HG02885 (cell line): ENCODE results near the gene IL4R.
"Not testable (repeated sequence)": the region's sequence is repeated elsewhere in the genome, so short reads cannot be mapped to it uniquely, and the experiment has no call there.

ENCODE experiments used
- ATAC-seq: cut with Tn5 transposase; IDR thresholded peaks from one replicate; pipeline ENCODE4 v1.9.1; 2021; ENCODE audit warnings: mild to moderate bottlenecking; ENCODE audit not compliant: unreplicated experiment, poor library complexity

The IL4R gene

DNA sequence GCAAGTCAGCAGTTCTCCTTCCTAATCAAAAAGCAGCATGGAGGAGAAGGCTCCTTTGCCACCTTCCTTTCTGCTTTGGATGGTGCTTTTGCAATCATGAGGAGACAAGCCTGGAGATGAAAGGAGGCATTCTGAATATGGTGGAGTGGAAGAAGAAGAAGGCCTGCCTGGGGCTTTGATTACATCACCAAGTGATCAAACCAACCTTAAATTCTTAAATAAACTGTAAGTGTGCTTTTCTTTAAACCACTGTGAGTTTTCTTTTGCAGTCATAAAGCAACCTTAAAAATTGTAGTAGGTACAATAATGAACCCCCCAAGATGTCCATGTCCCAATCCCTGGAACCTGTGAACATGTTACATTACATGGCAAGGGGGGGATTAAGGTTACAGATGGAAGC is 56.5 kb downstream of the IL4R start:
- ATAC-seq: no peak

DNA sequence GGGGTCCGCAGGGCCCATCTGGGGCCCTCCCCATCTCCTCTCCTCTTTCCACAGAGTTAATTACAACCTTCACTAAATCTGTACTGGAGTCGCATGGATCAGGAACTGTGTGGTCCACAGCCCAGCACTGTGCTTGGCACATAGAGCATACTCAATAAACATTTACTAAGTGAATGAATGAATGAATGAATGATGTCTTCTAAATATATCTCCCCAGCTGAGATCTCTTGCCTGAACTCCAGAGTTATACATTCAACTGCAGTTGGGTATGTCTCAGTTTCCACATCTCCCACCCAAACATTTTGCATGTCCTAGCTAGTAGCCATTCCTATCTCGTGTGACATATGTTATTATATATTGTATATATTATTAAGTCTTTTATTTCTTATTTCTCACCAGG is 59.5 kb downstream of the IL4R start:
- no peak for ATAC-seq

DNA sequence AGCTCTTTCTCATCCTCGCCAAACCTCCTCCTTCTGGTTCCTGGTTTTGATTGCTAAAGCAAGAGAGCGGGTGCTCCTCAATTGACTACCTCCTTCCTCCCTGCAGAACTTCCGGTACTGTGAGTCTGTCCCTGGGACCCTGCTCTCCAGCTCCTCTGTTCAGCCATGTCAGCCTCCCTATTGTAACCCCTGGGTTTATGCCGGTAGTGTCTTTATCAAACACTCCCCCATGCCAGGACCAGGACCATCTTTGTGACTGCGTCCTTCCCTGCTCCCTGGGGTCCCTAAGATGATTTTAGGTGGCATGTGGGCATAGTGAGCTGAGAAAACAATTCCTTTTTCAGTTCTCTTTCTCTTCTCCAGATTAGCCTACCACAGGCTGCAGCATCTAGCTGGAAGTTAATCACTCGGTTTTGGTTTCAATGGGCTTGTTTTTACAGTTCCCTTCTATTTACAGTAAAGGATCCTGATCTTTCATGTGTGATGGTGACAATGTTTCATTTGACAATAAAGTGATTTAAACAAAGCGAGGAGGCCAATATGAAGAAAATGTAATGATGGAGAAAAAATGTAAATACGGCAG is 60.5 kb downstream of the IL4R start:
- peak; percentile 24 for ATAC-seq

DNA sequence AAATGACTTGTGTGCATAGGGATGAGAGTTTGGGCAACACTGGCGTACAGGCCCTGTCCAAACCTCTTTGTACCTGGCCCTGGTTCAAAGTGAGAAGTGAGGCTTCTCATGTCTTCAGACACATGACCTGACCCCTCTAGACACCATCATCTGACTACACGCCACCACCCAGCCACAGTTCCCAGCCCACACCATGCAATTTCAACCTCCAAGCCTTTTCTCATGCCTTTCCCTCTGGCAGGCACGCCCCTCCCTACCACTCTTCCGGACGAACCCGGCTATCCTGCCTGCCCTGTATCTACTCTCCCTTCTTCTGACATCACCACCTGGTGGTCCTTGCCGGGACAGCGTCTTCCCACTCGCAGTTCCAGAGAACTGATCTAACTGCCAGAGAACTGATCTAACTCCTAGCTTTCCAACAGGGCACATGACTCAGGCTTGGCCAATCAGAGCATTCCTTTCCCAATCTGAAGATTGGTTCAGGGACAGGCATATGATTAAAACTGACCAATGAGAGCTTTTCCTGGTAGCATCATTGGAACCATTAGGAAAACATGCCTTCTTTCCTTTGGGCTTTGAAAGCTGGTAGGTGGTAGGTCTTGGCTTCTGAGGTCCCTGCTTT is 61.1 kb downstream of the IL4R start:
- peak; percentile 48 for ATAC-seq

DNA sequence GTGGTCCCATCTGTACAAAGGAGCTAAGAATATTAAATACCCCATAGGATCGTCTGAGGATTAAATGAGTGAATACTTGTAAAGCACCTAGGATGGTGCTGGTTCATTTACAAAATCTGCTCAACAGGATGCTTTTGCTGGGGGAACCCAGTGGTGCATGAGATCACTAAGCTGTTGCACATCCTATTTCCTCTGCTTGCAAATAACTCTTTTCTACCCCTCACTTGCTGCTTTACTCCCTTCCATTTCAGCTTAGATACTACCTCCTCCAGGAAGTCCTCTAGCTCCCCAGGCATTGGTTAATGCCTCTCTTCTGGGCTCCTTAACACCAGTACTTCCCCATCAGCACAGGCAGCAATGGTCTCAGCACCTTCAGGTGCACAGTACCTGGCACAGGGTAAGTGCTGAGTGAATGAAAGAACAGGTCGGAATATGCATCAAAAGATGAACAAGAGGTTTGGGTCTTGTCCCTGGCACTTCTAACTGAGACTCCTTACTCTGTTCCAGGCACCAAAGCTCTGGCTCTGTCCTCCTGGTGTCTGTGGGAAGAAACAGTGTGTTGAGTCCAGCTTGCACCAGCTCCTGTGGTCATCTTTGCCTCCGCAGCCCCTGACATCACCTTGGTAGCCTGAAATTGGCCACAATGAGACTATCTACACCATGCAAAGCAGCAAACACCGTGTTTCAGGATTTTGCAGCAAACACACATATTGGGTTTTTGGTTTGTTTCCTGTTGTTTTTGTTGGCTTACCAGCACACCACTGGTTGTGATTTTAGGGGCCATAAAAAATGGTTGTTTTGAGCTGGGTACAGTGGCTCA is 64.1 kb downstream of the IL4R start:
- ATAC-seq: peak; percentile 43

GRCh38 chr16:27378871-27379481 is 65.2 kb downstream of the IL4R start:
- no peak for ATAC-seq

DNA sequence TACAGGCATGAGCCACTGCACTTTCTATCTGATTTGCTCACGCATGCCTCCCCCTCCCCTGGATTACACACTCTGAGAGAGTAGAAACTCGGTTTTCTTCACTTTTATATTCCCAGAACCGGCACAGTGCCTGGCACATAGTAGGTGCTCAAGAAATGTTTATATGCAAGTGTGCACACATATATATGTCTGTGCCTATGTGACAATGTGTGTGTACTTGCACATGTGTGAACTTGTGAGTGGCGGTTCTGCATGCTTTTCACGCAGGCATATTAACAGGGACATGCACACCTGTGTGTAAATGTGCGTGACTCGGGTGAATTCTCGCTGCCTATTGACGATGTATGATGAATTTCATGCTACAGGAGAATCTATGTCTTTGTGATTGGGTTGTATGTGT is 66.1 kb downstream of the IL4R start:
- no peak for ATAC-seq

DNA sequence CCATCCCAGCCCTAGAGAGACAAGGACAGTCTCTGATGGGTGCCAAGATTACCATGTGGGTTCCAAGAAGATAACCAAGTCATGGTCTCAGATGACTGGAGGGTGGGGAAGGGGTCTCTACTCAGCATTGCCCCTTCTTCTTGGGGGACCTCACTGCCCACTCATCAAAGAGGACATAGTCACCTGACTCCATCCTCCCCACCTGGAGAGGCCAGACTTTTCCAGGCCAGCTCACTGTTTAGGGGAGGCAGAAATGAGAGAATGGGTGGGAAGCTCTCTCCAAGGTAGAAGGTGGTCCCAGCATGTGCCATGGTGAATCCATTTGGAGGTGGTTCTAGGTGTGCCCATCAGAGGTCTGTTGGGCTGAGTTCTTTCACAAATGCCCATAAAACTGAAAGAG is 67.5 kb downstream of the IL4R start:
- no peak for ATAC-seq

- ATAC-seq: no peak
These were observed 68.4 kb downstream of the IL4R start for GRCh38 chr16:27381974-27382855.

DNA sequence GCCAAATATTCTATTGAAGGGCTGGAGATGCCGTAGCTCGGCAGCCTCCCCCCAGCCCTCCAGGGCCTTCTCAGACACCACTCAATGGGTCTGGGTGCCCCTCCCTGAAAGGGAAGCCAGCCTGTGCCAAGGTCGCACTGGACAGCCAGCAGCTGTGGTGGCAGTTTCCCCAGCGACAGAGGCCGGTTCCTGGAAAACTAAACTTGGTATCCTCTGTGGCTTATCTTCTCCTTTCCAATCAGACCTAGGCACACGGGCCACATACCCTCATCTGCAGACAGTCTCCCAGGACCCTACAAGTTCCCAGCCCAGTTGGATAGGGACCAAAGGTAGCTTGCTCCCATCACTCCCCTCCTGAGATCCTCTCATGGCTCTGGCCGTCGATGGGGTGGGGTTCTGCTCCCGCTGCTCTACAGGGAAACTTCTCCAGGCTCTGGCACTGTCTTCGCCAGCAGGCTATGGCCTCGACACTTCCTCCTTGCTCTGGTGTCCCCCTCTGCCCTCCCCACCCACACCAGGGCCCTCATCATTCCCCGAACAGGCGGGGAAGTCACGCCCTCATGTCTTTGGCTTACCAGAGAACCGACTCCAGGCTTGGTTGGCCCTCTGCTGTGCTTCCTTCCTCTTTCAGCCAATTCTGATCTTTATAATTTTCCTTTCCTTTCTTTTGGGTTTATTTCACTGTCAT is 69.9 kb downstream of the IL4R start:
- ATAC-seq: no peak

- ATAC-seq: no peak
These were observed 70.7 kb downstream of the IL4R start for GRCh38 chr16:27384425-27384824.

- ATAC-seq: no peak
These were observed 71.6 kb downstream of the IL4R start for GRCh38 chr16:27385398-27385797.

DNA sequence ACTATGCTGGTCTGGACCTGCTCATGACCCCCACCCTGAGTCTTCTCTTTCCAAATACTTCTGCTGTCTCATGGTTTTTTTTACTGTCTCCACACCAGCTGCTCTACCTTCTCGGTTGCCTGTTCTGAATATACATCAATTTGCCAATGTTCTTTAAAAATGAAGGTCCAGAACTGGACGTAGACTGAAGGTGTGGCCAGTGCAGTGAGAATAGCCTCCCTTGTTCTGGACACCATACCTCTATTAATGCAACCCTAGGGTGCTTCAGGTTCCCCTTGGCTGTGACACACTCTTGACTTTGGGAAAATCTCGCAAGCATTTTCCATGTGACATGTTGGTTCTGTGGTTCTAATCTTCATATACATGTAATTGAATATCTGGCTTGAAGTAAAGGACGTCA is 72.9 kb downstream of the IL4R start:
- ATAC-seq: no peak

- peak; percentile 92 for ATAC-seq
These were observed 74.0 kb downstream of the IL4R start for GRCh38 chr16:27387724-27388123.

- ATAC-seq: no peak
These were observed 75.6 kb downstream of the IL4R start for GRCh38 chr16:27389272-27389961.

DNA sequence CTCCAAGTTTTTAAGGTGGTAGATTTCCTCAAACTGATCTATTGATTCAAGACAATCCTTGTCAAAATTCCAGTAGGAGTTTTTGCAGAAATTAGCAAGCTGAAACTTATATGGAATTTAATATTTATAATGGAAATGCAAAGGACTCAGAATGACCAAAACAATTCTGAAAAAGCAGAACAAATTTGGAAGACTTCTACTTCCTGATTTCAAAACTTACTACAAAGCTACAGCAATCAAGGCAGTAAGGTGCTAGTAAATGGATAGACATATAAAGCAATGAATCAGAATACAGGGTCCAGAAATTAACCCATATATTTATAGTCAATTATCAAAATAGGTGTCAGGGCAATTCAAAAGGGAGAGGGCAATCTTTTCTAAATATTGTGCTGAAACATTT is 76.4 kb downstream of the IL4R start:
- ATAC-seq: no peak

GRCh38 chr16:27392671-27393070 is 78.9 kb downstream of the IL4R start:
- ATAC-seq: no peak

GRCh38 chr16:27394516-27394915 is 80.7 kb downstream of the IL4R start:
- ATAC-seq: no peak

- not testable (repeated sequence) for ATAC-seq
These were observed 84.6 kb downstream of the IL4R start for GRCh38 chr16:27398341-27398893.
